IMR-90 (cell line): ENCODE data around the gene SDCCAG8. TPM values are rescaled to one million over a fixed set of nuclear protein-coding genes. Genes with fewer than 3 reads are reported as not detected.

Experiments
- ATAC-seq: fragments of 200-7000 bp; cut with Tn5 transposase; 2 replicates; pipeline ENCODE4 v1.9.1; 2020; ENCODE audit warnings: low read depth, mild to moderate bottlenecking, moderate library complexity
- BruUV-seq: library from RNA; stranded (reverse); fragments of 400-500 nt; replicated peaks from 2 replicates; lab custom pipeline; 2021; lab: Mats Ljungman, UMichigan
- CTCF ChIA-PET: fragments of 300-600 bp; formaldehyde crosslinking; extraction: SDS; loops from one replicate; lab custom pipeline; 2021; ENCODE audit warnings: antibody characterized with exemption; lab: Yijun Ruan, JAX
- POLR2A ChIA-PET: fragments of 300-600 bp; sonication (Branson Sonifier 250); formaldehyde crosslinking; loops from one replicate; lab custom pipeline; 2022; ENCODE audit warnings: antibody characterized with exemption; ENCODE audit not compliant: unreplicated experiment; lab: Charles Lee
- DNase-seq: peaks from one replicate; pipeline ENCODE4 v3.0.0; 2013
- H2AFZ ChIP-seq: replicated peaks from 2 replicates; pipeline ENCODE3; 2013; ENCODE audit warnings: low read length, mild to moderate bottlenecking; ENCODE audit not compliant: poor library complexity
- H2AK5ac ChIP-seq: 2 replicates; pipeline ENCODE4 v1.6.1; 2013; ENCODE audit warnings: low read depth, low read length, inconsistent platforms
- H2AK9ac ChIP-seq: replicated peaks from 2 replicates; pipeline ENCODE3; 2013; ENCODE audit warnings: mild to moderate bottlenecking, low read depth, low read length, moderate library complexity; ENCODE audit not compliant: poor library complexity
- H2BK120ac ChIP-seq: 2 replicates; pipeline ENCODE4 v1.6.1; 2013; ENCODE audit warnings: low read depth, low read length, inconsistent platforms
- H2BK15ac ChIP-seq: 3 replicates; pipeline ENCODE4 v1.6.1; 2013; ENCODE audit warnings: low read depth, low read length, inconsistent platforms
- H2BK20ac ChIP-seq: 2 replicates; pipeline ENCODE4 v1.6.1; 2013; ENCODE audit warnings: low read depth, mild to moderate bottlenecking, inconsistent platforms, low read length, moderate library complexity
- H2BK5ac ChIP-seq: 2 replicates; pipeline ENCODE4 v1.6.1; 2013; ENCODE audit warnings: mild to moderate bottlenecking, low read depth, low read length, inconsistent platforms; ENCODE audit not compliant: poor library complexity, severe bottlenecking
- H3K14ac ChIP-seq: replicated peaks from 2 replicates; pipeline ENCODE4 v1.6.1; 2013; ENCODE audit warnings: low read depth, low read length, inconsistent platforms
- H3K18ac ChIP-seq: 2 replicates; pipeline ENCODE4 v1.6.1; 2013; ENCODE audit warnings: low read depth, low read length, control low read depth
- H3K23ac ChIP-seq: 2 replicates; pipeline ENCODE4 v1.6.1; 2013; ENCODE audit warnings: low read depth, low read length, inconsistent platforms
- H3K27ac ChIP-seq: 2 replicates; pipeline ENCODE4 v1.5.1; 2013; ENCODE audit warnings: mild to moderate bottlenecking, control low read depth, low read length; ENCODE audit not compliant: insufficient read depth
- H3K27me3 ChIP-seq: 2 replicates; pipeline ENCODE4 v1.6.1; 2013; ENCODE audit warnings: low read length; ENCODE audit not compliant: control insufficient read depth, insufficient read depth
- H3K36me3 ChIP-seq: 2 replicates; pipeline ENCODE4 v1.6.1; 2013; ENCODE audit warnings: low read length, mixed read lengths; ENCODE audit not compliant: control insufficient read depth, insufficient read depth
- H3K4ac ChIP-seq: 2 replicates; pipeline ENCODE4 v1.6.1; 2013; ENCODE audit warnings: low read depth, low read length, inconsistent platforms
- H3K4me1 ChIP-seq: 2 replicates; pipeline ENCODE4 v1.6.1; 2013; ENCODE audit warnings: low read length, mixed read lengths; ENCODE audit not compliant: control insufficient read depth, insufficient read depth
- H3K4me2 ChIP-seq: 2 replicates; pipeline ENCODE4 v1.6.1; 2013; ENCODE audit warnings: low read depth, mild to moderate bottlenecking, control low read depth, low read length, moderate library complexity
- H3K4me3 ChIP-seq: 2 replicates; pipeline ENCODE4 v1.5.1; 2013; ENCODE audit warnings: low read depth, mild to moderate bottlenecking, control low read depth, low read length, moderate library complexity; ENCODE audit not compliant: insufficient read depth
- H3K56ac ChIP-seq: 2 replicates; pipeline ENCODE4 v1.6.1; 2013; ENCODE audit warnings: low read length, inconsistent platforms; ENCODE audit not compliant: insufficient read depth; ENCODE audit errors: extremely low read depth
- H3K79me1 ChIP-seq, 2 experiments: 2 replicates each; pipeline ENCODE4 v1.6.1; 2013; ENCODE audit warnings: low read length in 2 of 2, inconsistent platforms in 1 of 2, low read depth in 1 of 2
- H3K9ac ChIP-seq: 2 replicates; pipeline ENCODE4 v1.6.1; 2013; ENCODE audit warnings: low read depth, low read length, control low read depth
- H3K9me1 ChIP-seq: 2 replicates; pipeline ENCODE4 v1.6.1; 2013; ENCODE audit warnings: low read length, inconsistent platforms; ENCODE audit not compliant: insufficient read depth
- H3K9me3 ChIP-seq: 2 replicates; pipeline ENCODE4 v1.6.1; 2013; ENCODE audit warnings: low read length; ENCODE audit not compliant: control insufficient read depth, insufficient read depth
- H4K20me1 ChIP-seq: 2 replicates; pipeline ENCODE4 v1.6.1; 2013; ENCODE audit warnings: low read length, inconsistent platforms; ENCODE audit not compliant: insufficient read depth
- H4K5ac ChIP-seq: 2 replicates; pipeline ENCODE4 v1.6.1; 2013; ENCODE audit warnings: mild to moderate bottlenecking, low read depth, low read length, control low read depth
- H4K8ac ChIP-seq, 2 experiments: 2 replicates each; pipeline ENCODE4 v1.6.1; 2013; ENCODE audit warnings: low read depth in 2 of 2, low read length in 2 of 2, control low read depth in 1 of 2, inconsistent platforms in 1 of 2
- H4K91ac ChIP-seq: 2 replicates; pipeline ENCODE4 v1.6.1; 2013; ENCODE audit warnings: low read depth, low read length, inconsistent platforms; ENCODE audit not compliant: insufficient read depth
- CHD1 ChIP-seq: IDR thresholded peaks from 2 replicates; pipeline ENCODE4 v1.6.1; 2012; ENCODE audit warnings: low read depth, low read length, improper control_type of control experiment
- ELK1 ChIP-seq: fragments of 150-350 bp; IDR thresholded peaks from 2 replicates; pipeline ENCODE4 v1.6.1; 2016; ENCODE audit warnings: low read depth, mild to moderate bottlenecking, low read length, moderate library complexity, borderline replicate concordance
- FOS ChIP-seq: fragments of 150-350 bp; IDR thresholded peaks from 2 replicates; pipeline ENCODE4 v1.6.1; 2016; ENCODE audit warnings: low read depth, low read length
- NFE2L2 ChIP-seq: fragments of 150-350 bp; IDR thresholded peaks from 2 replicates; pipeline ENCODE4 v1.6.1; 2016; ENCODE audit warnings: low read depth, mild to moderate bottlenecking, low read length
- RCOR1 ChIP-seq: IDR thresholded peaks from 2 replicates; pipeline ENCODE4 v1.6.1; 2012; ENCODE audit warnings: mild to moderate bottlenecking, low read length, improper control_type of control experiment; ENCODE audit not compliant: insufficient replicate concordance
- SMC3 ChIP-seq: fragments of 150-350 bp; IDR thresholded peaks from 2 replicates; pipeline ENCODE4 v1.6.1; 2016; ENCODE audit warnings: low read depth, mild to moderate bottlenecking, antibody characterized with exemption, low read length, moderate library complexity
- USF2 ChIP-seq: fragments of 150-350 bp; IDR thresholded peaks from 2 replicates; pipeline ENCODE4 v1.6.1; 2017; ENCODE audit warnings: mild to moderate bottlenecking, antibody characterized with exemption, low read length, low read depth
- WGBS, 2 experiments: methylation state at CpG; one replicate each; pipeline versions ENCODE4 v1.1.5 to v1.1.7; 2013; ENCODE audit warnings: missing lambda C conversion rate in 2 of 2; ENCODE audit not compliant: insufficient read length in 1 of 2; ENCODE audit errors: extremely low coverage in 2 of 2; 5-methylcytosine and 5-hydroxymethylcytosine counted together
- dilution Hi-C: fragments of 300-500 bp; cut with HindIII; formaldehyde crosslinking; loops from one replicate; pipeline ENCODE4 v1.14.3; 2018; ENCODE audit warnings: low sequenced_read_pairs; ENCODE audit not compliant: unreplicated experiment
- in situ Hi-C: fragments of 300-500 bp; cut with MboI; formaldehyde crosslinking; loops from 3 replicates; pipeline ENCODE4 v1.14.3; 2019; ENCODE audit warnings: low sequenced_read_pairs, inconsistent platforms, mixed read lengths
- intact Hi-C: fragments of 100-400 bp; cut with micrococcal nuclease; formaldehyde crosslinking; loops from 2 replicates; pipeline ENCODE4 v1.10.0; 2022
- polyA plus RNA-seq, 3 experiments: library from polyadenylated mRNA; depleted of rRNA; stranded (reverse); fragments of >200 nt; gene quantifications; 2 replicates each; pipeline ENCODE4 v1.2.3, GENCODE V29; 2012; ENCODE audit warnings: low replicate concordance in 1 of 3
- total RNA-seq: library from RNA; depleted of rRNA; stranded (reverse); fragments of >200 nt; gene quantifications from 2 replicates; pipeline ENCODE4 v1.2.3, GENCODE V29; 2012

The SDCCAG8 gene
- total and polyA plus RNA-seq, 2 of the 4 experiments (the other 2 are of a cell fraction), result 25.2 to 46.8 TPM

- no peaks in the 10 kb centered on the region for H3K27me3 ChIP-seq
- no peaks in the 10 kb centered on the region; the same call in 1 of the 2 replicates for H3K36me3 ChIP-seq
- H3K9me3 ChIP-seq, result no peaks in the 10 kb centered on the region
- CTCF ChIA-PET, result no interaction called here
- H2AK9ac ChIP-seq, result no peak overlapping the region
- H3K27ac ChIP-seq, result peak overlapping the region; percentile 54; the same call in 1 of the 2 replicates
- dilution Hi-C loops, result no loop called here
- H3K4ac ChIP-seq, result no peak overlapping the region
- peaks cover 3% of the 10 kb centered on the region; the same call in 1 of the 2 replicates for H3K9me1 ChIP-seq
- H2BK120ac ChIP-seq, result no peak overlapping the region
- no peak overlapping the region for H2BK5ac ChIP-seq
- H2BK20ac ChIP-seq, result no peak overlapping the region
- 0 out of 2 replicates have a peak overlapping the region, but pooled peaks have one; percentile 60 for H4K5ac ChIP-seq
- POLR2A ChIA-PET, result interaction anchor here (0.5 kb wide), 1 partner anchor 91 kb away, joined by 4 read pairs; no protein-coding TSS in a partner anchor
- H2BK15ac ChIP-seq, result no peak overlapping the region
- no peak overlapping the region for H3K23ac ChIP-seq
- no peak overlapping the region; the same call in 1 of the 2 replicates for H2AK5ac ChIP-seq
- no peak overlapping the region for H3K4me2 ChIP-seq
- in situ Hi-C loops, result loop anchor here (25.0 kb wide), 1 partner anchor 796 kb away; no protein-coding TSS in a partner anchor
- no peak overlapping the region for H2AFZ ChIP-seq
- H3K79me1 ChIP-seq, result peaks cover 0 to 4% of the 10 kb centered on the region in 2 experiments; a peak in 1 of 4 replicates
- no peak overlapping the region for H3K14ac ChIP-seq
- BruUV-seq, result no TSS peak
- no peak for TF ChIP-seq NFE2L2
- TF ChIP-seq FOS, result no peak
- TF ChIP-seq SMC3, result no peak
- no peak for TF ChIP-seq RCOR1
- no peak for TF ChIP-seq ELK1
- TF ChIP-seq CHD1, result no peak
- TF ChIP-seq USF2, result no peak
- H4K91ac ChIP-seq, result no peak overlapping the region
- ATAC-seq (peak; percentile 22), DNase-seq (peak; percentile 77)
- peak overlapping the region; percentile 59; the same call in 1 of the 2 replicates for H3K18ac ChIP-seq
- WGBS, 2 experiments, result 83% methylated on average over 2 of the region's 8 CpGs; no CpG with 5 or more reads in 1 of the 2 experiments
- H3K4me1 ChIP-seq, result peaks cover 18% of the 10 kb centered on the region
- H4K8ac ChIP-seq, result no peak overlapping the region
- intact Hi-C loops, result no loop called here
- H3K9ac ChIP-seq, result no peak overlapping the region
- H3K56ac ChIP-seq, result no peak overlapping the region
- no peak overlapping the region for H3K4me3 ChIP-seq
- no peaks in the 10 kb centered on the region for H4K20me1 ChIP-seq
These were observed 235.2 kb downstream of the SDCCAG8 start for GRCh38 chr1:243490748-243491686.
